Activated CD4-positive, alpha-beta T cell treated with anti-CD3 and anti-CD28 coated beads for 24 hours (primary cell): Measurements from ENCODE around the gene DPF3.

Source experiments
- DNase-seq, 2 donors: peaks; one replicate each; pipeline ENCODE4 v3.0.0-alpha.2; 2020; ENCODE audit warnings: low read depth in 2 of 2

DPF3 gene

DNA sequence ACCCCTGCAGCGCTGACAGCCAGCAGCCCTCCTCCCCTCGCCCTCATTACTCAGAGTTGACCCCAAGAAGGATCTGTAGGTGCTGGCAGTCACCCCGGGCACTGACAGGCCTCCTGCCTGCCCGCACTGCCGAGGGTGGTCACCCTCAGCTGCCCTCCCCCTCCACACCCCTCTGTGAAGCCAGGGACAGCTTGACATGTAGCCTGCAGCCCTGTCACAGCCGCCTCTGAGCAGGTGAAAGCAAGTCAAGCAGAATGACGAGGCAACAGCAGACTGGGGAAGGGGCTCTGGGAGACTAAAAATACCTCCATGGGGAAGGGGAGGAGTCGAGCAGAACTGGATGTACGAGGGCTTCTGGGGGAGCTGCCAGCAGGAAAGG is 178.1 kb downstream of the DPF3 start:
- DNase-seq, result no peak

DNA sequence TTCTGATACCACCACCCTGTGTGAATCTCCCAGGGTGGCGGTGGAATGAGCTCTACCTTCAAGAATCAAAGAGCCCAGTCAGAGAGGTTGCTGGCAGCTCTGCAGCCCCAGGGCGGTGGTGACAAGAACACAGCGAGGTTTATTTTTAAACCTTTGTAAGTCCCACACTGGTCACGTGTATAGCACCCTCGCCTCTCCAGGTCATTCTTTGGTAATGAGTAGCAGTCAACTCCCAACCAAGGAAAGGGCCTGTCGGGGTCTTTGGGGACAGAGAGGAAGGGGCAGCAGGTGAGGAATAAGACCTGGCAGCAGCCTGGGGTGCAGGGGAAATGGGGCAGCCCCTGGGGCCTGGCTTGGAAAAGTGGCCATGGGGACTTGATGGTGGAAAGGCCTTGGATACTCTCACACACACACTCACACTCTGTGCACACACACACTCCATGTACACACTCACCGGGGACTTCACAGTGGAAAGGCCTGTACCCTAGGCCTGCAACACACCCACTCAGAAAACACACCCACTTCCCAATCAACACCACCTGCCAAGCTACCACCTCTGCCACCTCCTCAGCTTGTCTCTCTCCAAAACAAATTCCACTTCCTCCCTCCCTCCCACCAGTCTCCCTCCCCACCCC is 178.6 kb downstream of the DPF3 start:
- no peak for DNase-seq

DNA sequence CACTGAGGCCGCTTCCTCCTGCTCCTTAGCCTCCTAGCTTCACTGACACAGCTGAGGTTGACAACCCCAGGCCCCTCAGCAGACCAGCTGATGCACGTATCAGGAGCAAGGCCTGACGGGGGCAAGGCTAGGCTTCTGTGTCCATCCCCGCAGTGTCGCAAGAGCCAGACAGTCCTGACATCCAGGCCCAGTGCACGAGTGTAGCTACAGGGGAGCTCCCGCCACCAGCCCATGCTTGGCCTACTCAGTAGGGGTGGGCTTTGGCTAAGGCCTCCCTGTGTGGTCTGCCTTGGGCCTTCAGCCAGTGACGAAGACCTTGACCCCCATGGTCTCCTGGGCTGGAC is 179.1 kb downstream of the DPF3 start:
- DNase-seq, result no peak

DNA sequence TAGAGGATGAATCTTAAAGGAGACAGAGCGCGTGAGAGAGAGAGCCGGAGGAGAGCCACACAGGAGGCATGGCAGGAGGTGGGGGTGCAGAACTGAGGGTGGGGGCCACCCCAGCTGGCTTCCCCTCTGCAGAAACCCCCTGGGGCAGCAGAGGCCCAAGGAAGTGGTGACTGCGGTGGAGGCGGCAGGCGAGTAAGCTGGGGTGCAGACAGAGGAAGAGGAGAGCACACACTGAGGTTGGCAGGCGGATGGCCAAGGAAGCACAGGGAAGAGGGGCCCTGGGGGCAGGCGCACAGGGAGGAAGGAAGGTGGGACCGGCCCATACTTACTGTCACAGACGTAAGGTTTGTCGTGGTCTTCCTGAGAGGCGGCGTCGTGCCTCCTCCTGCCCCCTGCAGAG is 179.8 kb downstream of the DPF3 start:
- DNase-seq, result no peak

DNA sequence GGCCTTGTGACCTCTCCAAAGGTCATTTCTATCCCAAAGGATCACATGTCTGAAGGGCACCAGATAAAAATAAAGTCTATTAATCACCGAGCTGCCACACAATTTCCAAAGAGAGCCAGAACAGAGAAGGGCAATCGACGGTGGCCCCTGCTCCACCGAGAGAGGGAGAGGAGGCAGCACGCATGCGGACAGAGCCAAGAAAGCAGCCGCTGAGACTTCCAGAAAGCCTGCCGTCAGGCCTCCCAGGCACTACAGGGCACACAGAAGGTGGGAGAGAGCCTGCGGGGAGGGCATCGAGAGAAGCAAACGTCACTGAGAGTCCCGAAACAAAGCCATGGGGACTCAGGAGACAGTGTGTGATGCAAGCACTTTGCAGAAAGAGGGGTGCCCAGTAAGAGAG is 182.0 kb downstream of the DPF3 start:
- DNase-seq, result no peak

DNA sequence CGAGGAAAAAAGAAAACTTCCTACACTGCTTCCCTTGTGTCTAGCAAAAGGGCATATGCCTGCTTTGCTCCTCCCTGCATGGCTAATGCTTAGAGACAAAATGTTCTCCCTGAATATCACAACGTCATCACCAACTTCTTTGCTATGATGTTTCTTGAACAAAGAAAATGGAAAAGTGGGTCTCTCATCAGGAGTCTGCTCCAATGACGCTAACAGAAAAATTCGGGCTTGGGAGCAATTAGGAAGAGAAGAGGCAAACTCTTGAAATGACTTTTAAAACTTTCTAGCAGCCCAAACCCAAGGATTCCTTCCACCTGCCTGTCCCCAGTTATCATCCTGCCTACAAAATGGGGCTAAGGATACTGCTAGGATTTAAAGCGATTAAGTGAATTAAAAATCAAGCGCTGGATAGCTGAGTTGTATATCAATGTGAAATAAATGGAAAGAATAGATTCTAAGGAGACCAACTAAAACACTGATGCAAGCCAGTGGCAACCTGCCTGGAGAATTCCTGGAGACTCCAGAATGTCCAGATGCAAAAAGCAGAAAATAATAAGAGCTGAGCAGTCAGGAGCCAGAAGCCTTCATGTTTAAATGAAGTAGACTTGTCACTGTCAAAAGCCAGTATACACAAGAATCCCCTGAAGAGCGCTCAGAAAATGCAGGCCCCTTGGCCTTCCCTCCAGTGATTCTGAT is 183.8 kb downstream of the DPF3 start:
- DNase-seq, result no peak

DNA sequence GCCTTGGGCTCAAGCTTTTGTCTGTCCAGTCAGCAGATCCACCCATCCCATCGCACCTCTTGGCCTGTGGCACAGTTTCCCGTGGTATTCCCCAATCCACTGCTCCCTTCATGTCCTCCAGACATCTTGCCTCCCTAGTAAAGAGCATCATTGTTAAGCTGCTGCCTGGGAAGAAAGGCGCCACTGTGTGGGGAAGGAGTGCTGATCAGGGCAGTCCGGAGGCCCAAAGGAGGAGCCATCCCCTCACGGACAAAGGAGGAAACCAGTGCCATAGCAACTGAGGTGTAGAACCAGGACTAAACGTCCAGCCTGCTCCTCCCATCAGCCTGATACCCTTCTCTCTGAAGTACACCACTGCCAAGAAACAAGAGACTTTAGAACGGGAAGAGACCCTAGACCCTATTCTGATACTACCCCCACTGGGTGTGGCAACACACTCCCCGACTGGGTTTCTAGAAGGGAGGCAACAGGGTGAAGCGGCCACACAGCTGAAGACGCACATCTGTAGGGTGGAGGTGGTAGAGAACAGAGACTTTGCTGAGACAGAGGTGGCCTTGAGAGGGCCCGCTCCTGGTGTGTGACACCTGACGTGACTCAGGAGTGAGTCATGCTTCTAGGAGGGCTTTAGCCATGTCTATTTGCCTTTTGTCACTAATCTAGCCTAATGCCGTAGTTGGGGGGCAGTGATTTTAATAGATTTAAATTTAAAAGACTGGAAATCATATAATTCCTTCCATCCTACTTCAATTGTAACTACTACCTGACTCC is 185.0 kb downstream of the DPF3 start:
- no peak for DNase-seq

DNA sequence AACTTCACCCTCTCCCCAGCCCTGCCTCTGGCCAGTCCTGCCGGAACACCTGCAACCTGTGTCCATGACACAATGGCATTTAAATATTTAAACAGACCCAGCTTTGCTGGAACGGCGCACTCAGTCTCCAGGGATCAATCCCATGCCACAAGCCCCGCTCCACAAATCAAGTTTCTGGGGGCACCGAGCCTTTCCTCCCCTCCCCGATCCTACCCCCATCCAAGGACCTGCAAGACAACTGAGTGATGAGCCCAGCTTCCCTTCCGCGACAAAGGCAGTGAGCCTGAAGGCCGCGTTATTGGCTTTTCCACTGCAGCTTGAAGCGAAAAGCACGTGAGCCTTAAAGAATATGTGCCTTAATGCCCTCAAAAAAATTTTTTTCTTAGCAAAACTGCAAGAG is 185.7 kb downstream of the DPF3 start:
- no peak for DNase-seq

DNA sequence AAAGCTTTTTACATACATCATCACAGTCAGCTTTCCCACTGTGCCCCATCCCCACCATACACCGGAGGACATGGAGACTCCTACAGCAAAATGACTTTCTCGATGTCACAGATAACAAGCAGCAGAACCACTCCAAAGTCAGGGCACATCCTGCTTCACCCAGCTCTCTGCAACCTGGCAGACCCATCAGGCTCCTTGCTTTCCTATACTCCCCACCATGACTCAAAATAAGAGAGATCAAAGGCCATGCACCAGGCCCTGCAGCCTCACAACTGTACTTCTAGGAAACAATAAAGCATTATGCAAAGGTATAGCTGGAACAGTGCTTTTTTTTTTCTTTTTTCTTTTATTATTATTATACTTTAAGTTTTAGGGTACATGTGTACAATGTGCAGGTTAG is 187.4 kb downstream of the DPF3 start:
- no peak for DNase-seq

DNA sequence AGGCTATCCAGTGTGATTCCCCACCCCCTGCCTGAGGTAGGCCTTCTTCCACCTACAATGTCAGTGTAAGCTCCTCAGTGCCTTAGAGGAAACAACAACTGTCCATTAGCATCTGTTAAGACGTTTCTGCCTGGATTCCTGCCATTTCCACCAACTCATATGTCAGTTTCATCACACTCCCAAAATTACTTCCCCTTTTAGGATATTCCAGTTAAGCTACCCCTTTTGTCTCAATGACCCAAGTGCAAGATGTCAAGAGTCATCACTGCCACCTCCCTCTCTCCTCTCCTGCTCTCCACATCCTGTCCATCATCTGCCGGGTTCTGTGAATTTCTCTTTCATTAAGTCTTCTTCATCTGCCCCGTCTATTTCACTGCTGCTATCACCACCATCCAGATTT is 189.4 kb downstream of the DPF3 start:
- no peak for DNase-seq

DNA sequence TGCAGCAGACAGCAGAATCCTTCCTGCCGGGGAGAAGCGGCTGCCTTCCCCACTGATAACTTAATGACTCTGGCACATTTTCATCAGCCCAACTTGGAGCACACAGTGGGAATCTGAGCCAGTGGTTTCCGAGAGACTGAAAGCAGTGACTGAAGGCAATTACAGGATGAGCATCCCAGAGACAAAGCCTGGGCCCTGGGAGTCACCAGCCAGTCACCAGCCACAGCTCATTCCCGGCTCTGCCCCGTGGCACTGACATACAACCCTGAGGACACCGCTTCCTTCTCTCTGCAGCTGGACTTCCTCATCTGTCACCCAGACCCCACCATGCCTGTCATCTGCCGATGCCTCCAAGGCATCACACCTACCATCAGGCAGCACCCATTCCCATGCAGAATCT is 192.3 kb downstream of the DPF3 start:
- no peak for DNase-seq

DNA sequence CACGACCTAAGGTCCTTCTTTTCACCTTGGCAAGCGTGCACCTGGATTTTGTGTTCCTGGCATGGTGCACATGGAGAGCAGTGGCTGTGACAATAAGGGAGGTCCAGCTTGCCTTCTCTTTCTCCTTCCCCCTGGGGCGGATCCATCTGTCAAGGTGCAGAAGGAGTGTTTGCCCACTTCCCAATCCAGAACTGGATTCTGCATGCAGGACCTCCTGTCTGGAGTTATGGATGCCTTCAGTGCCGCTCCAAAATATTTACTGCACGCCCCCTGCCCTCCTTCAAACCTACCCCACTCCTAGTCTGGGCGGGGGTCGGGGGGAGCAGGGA is 192.7 kb downstream of the DPF3 start:
- no peak for DNase-seq

DNA sequence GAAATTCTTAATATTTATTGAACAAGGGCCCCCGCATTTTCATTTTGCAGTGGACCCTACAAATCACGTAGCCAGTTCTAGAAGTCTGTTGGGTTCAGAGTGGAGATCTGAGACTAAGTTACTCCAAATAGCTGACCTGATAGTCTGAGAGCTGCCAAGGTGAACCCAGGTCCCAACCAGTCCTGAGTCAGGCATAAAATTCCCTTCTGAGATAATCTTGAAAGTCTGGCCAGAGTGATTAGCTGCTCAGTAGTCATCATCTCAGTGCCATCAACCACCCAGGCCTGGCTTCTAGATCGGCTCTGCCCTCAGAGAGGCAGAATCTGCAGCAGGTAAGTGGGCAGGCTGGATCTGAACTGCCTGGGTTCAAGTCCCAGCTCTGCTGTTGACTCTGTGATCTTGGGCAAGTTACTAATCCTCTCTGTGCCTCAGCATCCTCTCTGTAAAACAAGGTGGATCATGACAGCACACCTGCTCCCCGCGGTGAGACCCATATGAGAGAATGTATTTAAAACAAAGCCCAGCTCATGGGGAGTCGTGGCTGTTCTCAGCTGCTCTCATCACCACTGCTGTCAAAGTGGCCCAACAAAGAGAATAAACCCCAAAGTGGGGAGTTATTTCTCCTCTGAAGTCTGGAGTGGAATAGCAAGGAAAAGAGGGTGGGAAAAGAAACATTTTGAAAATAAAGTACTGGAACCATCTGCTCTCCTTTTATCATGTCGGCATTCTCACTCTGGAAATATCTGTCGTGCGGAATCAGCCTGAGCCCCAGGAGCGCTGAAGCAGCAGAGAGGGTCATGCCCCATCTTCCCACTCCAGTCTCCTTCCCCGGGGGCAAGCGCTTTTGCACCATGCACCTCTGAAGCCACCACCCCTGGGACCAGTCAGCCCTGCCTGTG is 193.3 kb downstream of the DPF3 start:
- no peak for DNase-seq

DNA sequence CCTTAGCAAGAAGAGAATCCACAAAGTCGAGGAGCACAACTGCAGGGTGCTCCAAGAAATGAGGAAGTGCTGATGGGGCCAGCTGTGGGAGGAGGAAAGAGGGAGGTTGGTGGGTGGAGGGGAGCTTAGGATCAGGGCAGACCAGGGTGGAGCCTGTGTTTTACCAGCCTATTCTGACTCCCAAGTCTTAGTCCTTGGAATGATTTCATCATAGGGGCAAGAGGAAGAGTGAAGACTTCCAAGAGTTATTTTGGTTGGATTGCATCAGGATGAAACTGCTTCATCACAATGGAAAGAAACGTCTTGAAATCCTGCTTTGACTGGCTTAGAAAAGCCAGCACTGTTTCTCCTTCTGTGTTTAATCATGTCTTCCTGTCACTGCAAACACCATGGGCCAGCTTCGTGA is 194.0 kb downstream of the DPF3 start:
- no peak for DNase-seq

DNA sequence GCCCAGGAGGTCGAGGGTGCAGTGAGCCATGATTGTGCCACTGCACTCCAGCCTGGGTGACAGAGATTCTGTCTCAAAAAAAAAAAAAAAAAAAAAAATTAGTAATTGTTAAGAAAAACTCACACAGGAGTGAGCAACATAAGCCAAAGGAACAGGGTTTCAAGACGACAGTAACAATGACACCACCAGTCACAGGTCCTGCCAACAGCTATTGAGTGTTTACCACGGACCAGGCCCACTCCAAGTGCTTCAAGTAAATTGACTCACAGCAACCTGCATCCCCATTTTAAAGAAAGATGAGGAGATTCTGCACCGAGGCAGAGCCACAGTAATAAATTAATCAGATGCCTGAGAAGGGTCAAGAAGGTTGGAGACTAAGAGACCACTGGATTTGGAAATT is 194.5 kb downstream of the DPF3 start:
- no peak for DNase-seq

DNA sequence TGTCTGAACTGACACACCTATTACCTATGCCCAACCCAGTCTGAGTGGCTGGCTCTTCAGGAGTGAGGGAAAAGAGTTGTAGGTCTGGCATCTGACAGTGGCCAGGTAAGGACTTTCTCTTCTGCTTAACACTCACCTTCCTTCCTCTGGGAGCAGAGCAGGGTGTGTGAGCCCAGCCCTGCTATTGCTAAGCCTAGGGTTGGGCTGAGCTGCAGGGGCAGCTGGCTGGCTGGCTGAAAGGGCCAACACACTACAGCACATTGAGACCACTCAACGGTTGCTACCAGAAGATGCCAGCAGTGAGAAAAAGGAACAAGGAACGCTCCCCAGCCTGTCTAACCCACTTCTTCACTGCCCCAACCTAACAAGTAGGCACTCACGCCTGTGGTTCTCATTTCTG is 201.2 kb downstream of the DPF3 start:
- no peak for DNase-seq

DNA sequence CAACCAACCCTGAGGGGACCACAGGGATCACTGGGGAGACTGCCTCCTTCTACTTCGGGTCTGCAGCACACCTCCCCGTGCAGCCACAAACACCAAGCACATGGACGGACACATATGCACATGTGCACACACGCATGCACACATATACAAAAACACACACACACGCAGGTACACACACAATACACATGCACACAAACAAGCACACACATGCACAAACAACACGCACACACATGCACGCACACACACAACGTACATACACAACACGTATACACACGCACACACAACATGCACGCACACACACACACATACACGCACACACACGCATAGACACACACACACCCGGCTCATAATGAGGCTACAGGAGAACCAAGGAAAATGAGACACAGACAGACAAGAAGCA is 203.6 kb downstream of the DPF3 start:
- no peak for DNase-seq

DNA sequence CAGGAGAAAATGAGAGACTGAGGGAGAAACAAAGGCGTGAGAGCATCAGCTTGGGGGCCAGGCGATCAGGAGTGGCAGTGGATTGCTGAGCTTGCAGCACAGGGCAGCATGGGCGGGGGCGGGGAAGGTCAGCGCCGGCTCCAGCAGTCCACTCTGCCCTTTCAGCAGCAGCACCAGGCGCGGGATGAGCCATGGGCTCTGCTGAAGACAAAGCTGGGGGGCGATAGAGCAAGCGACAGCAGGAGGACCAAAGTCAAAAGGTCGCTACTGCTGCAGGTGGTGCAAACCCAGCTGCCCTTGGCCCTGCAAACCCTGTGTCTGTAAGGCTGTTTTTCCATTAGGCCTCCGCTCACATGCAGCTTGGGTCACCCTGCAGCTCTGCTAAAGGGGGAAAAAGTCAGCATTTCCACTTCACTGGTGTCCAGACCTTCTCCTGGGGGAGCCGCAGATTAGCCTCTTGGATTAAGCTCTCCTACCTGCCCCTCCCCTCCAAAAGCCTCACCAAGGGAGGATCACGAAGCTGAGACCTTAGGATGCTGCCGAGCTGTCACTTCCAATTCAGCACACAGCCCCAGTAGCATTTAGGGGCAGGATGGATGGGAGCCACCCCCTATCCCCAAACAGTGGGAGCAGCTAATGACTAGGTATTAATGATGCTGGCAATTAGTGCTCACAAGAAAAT is 204.8 kb downstream of the DPF3 start:
- no peak for DNase-seq

DNA sequence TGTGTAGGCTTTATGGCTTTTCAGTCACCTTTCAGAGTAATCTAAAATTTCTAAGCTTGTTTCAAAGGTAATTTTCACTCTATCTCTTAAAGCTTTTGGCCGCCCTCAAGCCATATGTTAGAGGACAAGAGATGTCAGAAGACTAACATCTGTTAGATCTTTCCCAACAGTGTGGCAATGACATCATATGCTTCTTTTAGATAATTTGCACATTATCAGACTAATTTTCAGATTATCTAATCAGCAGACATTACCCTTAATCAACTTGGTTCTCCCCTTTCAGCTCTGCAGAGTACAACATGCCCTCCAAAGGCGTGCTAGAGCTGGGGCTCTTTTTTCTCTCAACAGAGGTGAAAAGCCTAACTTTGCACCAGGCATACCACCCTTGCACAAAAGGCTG is 207.1 kb downstream of the DPF3 start:
- DNase-seq, result no peak

DNA sequence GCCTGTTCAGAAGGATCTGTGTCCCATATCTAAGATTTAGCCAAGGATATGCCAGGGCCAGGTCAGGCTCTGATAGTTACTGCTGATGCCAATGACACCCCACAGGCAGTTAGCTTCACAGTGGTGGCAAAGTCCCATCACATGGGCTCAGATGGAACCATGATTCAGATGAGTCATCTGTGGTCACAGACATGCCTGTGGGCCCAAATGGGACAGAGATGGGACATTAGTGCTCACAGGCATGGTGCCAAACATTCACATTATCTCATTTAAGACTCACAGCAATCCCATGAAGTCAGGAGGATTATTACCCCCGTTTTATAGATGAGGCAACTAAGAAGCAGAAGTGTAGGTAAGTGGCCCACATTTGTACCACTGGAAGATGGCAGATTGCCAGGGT is 207.8 kb downstream of the DPF3 start:
- DNase-seq, result no peak

DNA sequence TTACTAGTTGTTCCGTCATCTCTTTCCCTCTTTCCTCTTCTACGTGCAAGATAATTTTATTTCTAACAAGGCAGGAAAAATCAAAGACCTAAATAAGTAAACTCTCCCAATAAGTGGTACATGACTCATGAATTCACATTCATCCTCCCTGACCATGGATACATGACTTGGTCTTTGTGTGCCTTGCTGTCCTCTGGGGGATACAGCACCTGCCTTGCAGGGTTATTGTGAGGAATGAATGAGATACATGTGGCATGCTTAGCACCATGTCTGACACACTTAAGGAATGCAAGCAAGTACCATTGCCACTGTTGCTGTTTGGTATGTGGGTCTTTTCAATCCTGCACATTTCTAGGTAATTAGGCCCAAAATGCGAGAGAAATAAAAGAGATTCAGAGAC is 208.4 kb downstream of the DPF3 start:
- no peak for DNase-seq

DNA sequence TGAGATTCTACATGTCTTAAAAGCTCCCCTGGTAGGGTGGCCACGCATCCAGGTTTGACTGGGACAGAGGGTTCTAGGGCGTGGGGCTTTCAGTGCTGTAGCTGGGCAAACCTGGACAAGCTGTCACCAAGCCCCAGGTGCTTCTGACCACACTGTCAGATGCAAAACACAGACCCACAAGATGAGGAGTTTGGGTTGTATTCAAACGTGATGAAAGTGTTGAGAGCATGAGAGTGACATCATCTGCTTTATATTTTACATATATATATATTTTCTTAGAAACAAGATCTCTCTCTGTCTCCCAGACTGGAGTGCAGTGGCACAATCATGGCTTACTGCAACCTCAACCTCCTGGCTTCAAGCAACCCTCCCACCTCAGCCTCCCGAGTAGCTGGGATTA is 210.1 kb downstream of the DPF3 start:
- DNase-seq, result no peak
